ENCODE data around the gene ADH5. TPM values are rescaled to one million over a fixed set of nuclear protein-coding genes. Genes with fewer than 3 reads are reported as not detected.

The ADH5 gene
- total and polyA plus RNA-seq, 2 of the 8 experiments (the other 6 are each of a cell fraction or from before 2014, with no cell fraction given): 223 to 327 TPM

GRCh38 chr4:99076292-99076976, 12.2 kb downstream of the ADH5 start:
- H4K91ac ChIP-seq (replicated peaks; ENCODE audit: insufficient read length, low read length): no peak overlapping the region
- no peak overlapping the region for H3K14ac ChIP-seq (ENCODE audit: insufficient read length)
- no peak overlapping the region for H3K23ac ChIP-seq (ENCODE audit: insufficient read length)
- no peaks in the 10 kb centered on the region for H4K20me1 ChIP-seq (replicated peaks in 1 of 2; ENCODE audit: control insufficient read depth in 1 of 2, insufficient read depth in 2 of 2, low read length in 2 of 2)
- H2BK120ac ChIP-seq (replicated peaks; ENCODE audit: low read depth, low read length): no peak overlapping the region
- no peak overlapping the region for H3K18ac ChIP-seq (ENCODE audit: extremely low read depth, low read length)
- H2BK20ac ChIP-seq (ENCODE audit: low read length): no peak overlapping the region
- H3K4me3 ChIP-seq (ENCODE audit: extremely low read depth in 1 of 4, insufficient read depth in 2 of 4, low read depth in 3 of 4, low read length in 4 of 4): no peak overlapping the region
- DNase-seq (ENCODE audit: low read depth in 1 of 2, low spot score in 2 of 2): no peak
- no peak overlapping the region for H2BK15ac ChIP-seq (ENCODE audit: low read length)
- 94% methylated on average over 5 of the region's 5 CpGs; no CpG with 5 or more reads in 1 of the 2 experiments for WGBS, 2 experiments (ENCODE audit: extremely low coverage in 1 of 2, insufficient coverage in 1 of 2, insufficient read length in 1 of 2, insufficient replicate concordance in 2 of 2, low coverage in 1 of 2, low lambda C conversion rate in 2 of 2, missing lambda C conversion rate in 1 of 2)
- no peak overlapping the region for H2AFZ ChIP-seq (ENCODE audit: low read length)
- no peaks in the 10 kb centered on the region; the same call in 1 of the 2 replicates for H3K79me1 ChIP-seq (ENCODE audit: low read depth, low read length)
- no peak overlapping the region for H3K4me2 ChIP-seq (ENCODE audit: insufficient read depth in 1 of 2, low read depth in 2 of 2, low read length in 2 of 2)
- ChIA-PET POLR2A (ENCODE audit: partially characterized antibody) (interaction anchor here (1.8 to 3.9 kb wide), 3 partner anchors 7 to 12 kb away, joined by 6 to 17 read pairs (median 9); partner anchors contain the start of gene ADH5), CTCF (ENCODE audit: partially characterized antibody) (no interaction called here)
- H3K36me3 ChIP-seq (ENCODE audit: control insufficient read depth in 2 of 4, insufficient read depth in 4 of 4, low read length in 3 of 4): peaks cover 26 to 98% (median 79%) of the 10 kb centered on the region in 4 experiments
- H3K4me1 ChIP-seq (replicated peaks in 1 of 4; ENCODE audit: control insufficient read depth in 3 of 4, insufficient read depth in 4 of 4, low read length in 3 of 4): no peaks in the 10 kb centered on the region
- no peak for TF ChIP-seq NANOG (IDR thresholded peaks at IDR 0.05; ENCODE audit: insufficient read depth, low read depth, low read length, poor library complexity, severe bottlenecking)
- no peak for TF ChIP-seq POU5F1 (IDR thresholded peaks at IDR 0.05; ENCODE audit: low read depth, low read length)
- TF ChIP-seq MAFK (IDR thresholded peaks at IDR 0.05; ENCODE audit: low read depth, low read length): no peak
- TF ChIP-seq HDAC2 (IDR thresholded peaks at IDR 0.05; ENCODE audit: borderline replicate concordance in 1 of 2, low read depth in 2 of 2, low read length in 2 of 2): no peak
- no peak for TF ChIP-seq ATF2 (IDR thresholded peaks at IDR 0.05; ENCODE audit: low read length)
- no peak for TF ChIP-seq SP1 (IDR thresholded peaks at IDR 0.05; ENCODE audit: low read depth, low read length)
- no peak for TF ChIP-seq TAF1 (IDR thresholded peaks at IDR 0.05; ENCODE audit: low read depth, low read length)
- no peak for TF ChIP-seq KDM4A (IDR thresholded peaks at IDR 0.05; ENCODE audit: low read depth, low read length, severe bottlenecking)
- no peak for TF ChIP-seq SIRT6 (IDR thresholded peaks at IDR 0.05; ENCODE audit: low read length)
- H3K56ac ChIP-seq (replicated peaks; ENCODE audit: insufficient read length, low read depth, low read length): no peak overlapping the region
- no peak for FAIRE-seq
- no peak overlapping the region for H2AK5ac ChIP-seq (ENCODE audit: low read depth, low read length)
- peaks cover 0 to 3% of the 10 kb centered on the region in 2 experiments; a peak in 2 of 4 replicates for H3K79me2 ChIP-seq (ENCODE audit: control insufficient read depth in 1 of 2, insufficient read depth in 2 of 2, low read length in 2 of 2)
- no peak overlapping the region for H2BK5ac ChIP-seq (ENCODE audit: low read depth, low read length)
- no peaks in the 10 kb centered on the region for H3K27me3 ChIP-seq (replicated peaks in 1 of 4; ENCODE audit: control insufficient read depth in 3 of 4, extremely low read depth in 1 of 4, insufficient read depth in 3 of 4, low read length in 3 of 4)
- H2BK12ac ChIP-seq (ENCODE audit: low read depth, low read length): no peak overlapping the region
- no peak overlapping the region for H4K5ac ChIP-seq (ENCODE audit: insufficient read length, low read depth, low read length)
- no peaks in the 10 kb centered on the region for H3K23me2 ChIP-seq (ENCODE audit: low read depth, low read length)
- H4K8ac ChIP-seq (ENCODE audit: extremely low read depth, insufficient read depth, low read length): no peak overlapping the region
- no peak overlapping the region for H3K27ac ChIP-seq (ENCODE audit: low read depth, low read length)
- H3K4ac ChIP-seq (replicated peaks; ENCODE audit: insufficient read length, low read depth, low read length): no peak overlapping the region
- H3K9me3 ChIP-seq (ENCODE audit: insufficient read depth in 2 of 2, low read depth in 1 of 2, low read length in 1 of 2): no peaks in the 10 kb centered on the region
- no peak overlapping the region for H3K9ac ChIP-seq (replicated peaks in 1 of 4; ENCODE audit: extremely low read depth in 1 of 4, low read depth in 3 of 4, low read length in 3 of 4)
